Measurements from ENCODE around the gene SERPINE2. TPM values are rescaled to one million over a fixed set of nuclear protein-coding genes. Genes with fewer than 3 reads are reported as not detected.

SERPINE2 gene
- total RNA-seq, 6 donors from 2014 or later: 1.0 to 11.7 (median 3.3) TPM

DNA sequence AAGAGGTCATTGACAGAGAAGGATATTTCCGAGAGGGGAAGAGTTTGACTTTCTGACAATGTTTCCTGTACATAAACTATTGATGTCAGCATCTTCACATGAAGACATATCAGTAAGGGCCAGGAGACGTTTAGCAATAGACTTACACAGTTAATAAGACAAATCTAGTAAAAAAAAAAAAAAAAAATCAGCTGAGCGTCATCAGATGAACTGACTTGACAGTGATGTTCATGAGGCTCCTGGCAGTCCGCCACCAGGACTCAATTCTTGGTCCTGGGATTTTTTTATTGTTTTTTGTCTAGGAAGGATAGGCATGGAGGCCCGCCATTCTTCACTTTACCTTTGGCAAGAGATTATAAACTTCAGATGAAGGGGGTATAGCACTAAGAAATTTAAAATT is 67.4 kb downstream of the SERPINE2 start:
- ATAC-seq (ENCODE audit: low FRiP score in 2 of 2) (no peak), DNase-seq (no peak)
- peaks cover 0 to 23% (median 10%) of the 10 kb centered on the region in 4 donors for H3K36me3 ChIP-seq
- H3K27me3 ChIP-seq: no peaks in the 10 kb centered on the region
- WGBS, 2 donors: 87 to 88% methylated on average over 5 of the region's 5 CpGs
- no peak overlapping the region for H3K27ac ChIP-seq
- no peak overlapping the region for H3K4me3 ChIP-seq
- H3K9me3 ChIP-seq: no peaks in the 10 kb centered on the region
- peaks cover 0 to 3% (median 0%) of the 10 kb centered on the region in 4 donors for H3K4me1 ChIP-seq
- TF ChIP-seq EP300 (IDR thresholded peaks at IDR 0.05) (no peak), POLR2A (IDR thresholded peaks at IDR 0.05) (no peak), CTCF (IDR thresholded peaks at IDR 0.05) (no peak), POLR2AphosphoS5 (IDR thresholded peaks at IDR 0.05) (no peak)

DNA sequence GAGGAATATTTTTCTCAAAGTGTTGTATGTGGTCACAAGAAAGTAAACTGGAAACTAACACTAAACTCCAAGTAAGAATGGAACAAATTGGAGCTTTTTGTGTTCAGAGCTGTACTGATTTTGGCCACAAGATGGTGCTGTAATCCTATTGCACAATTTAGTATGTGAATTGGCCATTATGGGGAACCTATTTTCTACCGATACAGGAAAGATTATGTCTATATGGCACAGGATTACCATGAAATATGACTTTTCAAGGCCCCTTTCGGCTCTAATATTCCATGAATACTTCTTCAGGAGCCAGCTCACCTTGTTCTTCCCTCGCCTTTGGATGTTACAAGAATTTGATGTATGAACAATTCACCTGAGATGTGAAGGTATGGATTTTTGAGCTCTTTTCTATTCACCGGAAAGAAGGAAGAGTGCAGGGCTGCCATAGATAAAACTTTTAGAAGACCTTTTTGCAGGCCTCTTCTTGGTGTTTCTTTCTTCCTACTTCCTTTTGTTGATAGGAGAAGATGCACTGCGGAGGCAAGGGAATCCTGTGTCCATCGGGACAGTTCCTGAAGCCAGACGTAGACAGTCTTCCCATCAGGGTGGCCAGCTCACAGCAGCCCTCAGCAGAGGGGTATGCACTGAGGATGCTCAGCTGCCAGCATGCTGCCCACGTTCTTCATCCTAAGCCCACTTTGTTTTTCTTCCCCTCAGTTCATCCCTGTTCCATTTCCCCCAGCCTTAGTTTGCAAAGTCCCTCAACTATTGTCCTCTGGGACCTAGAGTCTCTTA is 68.5 kb downstream of the SERPINE2 start:
- Histone ChIP-seq H3K9me3 (no peaks in the 10 kb centered on the region), H3K27ac (no peak overlapping the region), H3K27me3 (no peaks in the 10 kb centered on the region), H3K36me3 (peaks cover 0 to 33% (median 13%) of the 10 kb centered on the region in 4 donors), H3K4me1 (peaks cover 0 to 3% (median 0%) of the 10 kb centered on the region in 4 donors), H3K4me3 (no peak overlapping the region)
- 70 to 72% methylated on average over 8 of the region's 8 CpGs for WGBS, 2 donors
- no peak for TF ChIP-seq POLR2AphosphoS5 (IDR thresholded peaks at IDR 0.05)
- TF ChIP-seq POLR2A (IDR thresholded peaks at IDR 0.05): no peak
- TF ChIP-seq EP300 (IDR thresholded peaks at IDR 0.05): no peak
- peak; percentile 55 to 84 (median 82) for TF ChIP-seq CTCF (IDR thresholded peaks at IDR 0.05)
- no peak for DNase-seq
- peak in 1 of 2 donors; percentile 81 for ATAC-seq (ENCODE audit: low FRiP score in 2 of 2)

DNA sequence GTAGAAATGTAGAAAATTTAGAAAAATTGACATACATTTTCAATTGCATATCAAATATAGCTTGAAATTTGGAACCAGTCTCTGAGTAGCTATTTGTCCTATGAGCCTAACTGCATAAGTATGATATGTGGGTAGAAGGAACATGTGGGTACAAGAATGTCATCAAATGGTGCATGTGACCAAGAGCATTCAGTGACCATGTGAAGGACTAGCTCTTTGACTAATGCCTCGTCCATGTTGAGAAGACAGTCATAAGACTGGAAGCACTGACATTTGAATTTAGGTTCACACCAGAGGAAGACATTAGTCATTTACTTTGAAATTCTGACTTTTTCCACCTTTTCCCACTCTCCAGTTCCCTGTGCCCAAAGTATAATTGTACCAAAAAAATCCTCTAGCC is 69.2 kb downstream of the SERPINE2 start:
- Histone ChIP-seq H3K27me3 (no peaks in the 10 kb centered on the region), H3K4me3 (no peak overlapping the region), H3K36me3 (peaks cover 0 to 40% (median 13%) of the 10 kb centered on the region in 4 donors), H3K4me1 (peaks cover 0 to 3% (median 0%) of the 10 kb centered on the region in 4 donors), H3K9me3 (no peaks in the 10 kb centered on the region), H3K27ac (no peak overlapping the region)
- TF ChIP-seq POLR2AphosphoS5 (IDR thresholded peaks at IDR 0.05): no peak
- no peak for TF ChIP-seq EP300 (IDR thresholded peaks at IDR 0.05)
- no peak for TF ChIP-seq CTCF (IDR thresholded peaks at IDR 0.05)
- TF ChIP-seq POLR2A (IDR thresholded peaks at IDR 0.05): no peak
- no peak for ATAC-seq (ENCODE audit: low FRiP score in 2 of 2)
- DNase-seq: no peak
- WGBS, 2 donors: 87 to 95% methylated on average over 1 of the region's 1 CpG

DNA sequence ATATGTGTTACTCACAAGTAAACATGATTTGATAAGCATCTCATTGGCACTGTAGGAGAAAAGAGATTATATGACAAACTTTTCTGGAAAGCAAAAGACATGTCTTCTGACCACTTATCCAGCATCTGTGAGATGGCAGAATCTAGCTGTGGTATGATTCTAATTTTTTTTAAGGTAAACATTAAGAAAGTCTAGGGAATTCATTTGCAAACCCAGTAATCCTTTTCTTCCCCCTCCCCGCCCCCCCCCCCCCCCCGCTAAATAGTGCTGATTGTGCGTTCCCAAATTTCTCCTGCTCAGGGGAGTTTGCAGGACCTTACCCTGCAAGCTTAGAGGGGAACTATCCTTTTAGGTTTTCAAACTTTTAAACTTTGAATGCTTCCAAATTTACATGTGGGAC is 69.8 kb downstream of the SERPINE2 start:
- H3K27ac ChIP-seq: no peak overlapping the region
- no peaks in the 10 kb centered on the region for H3K9me3 ChIP-seq
- peaks cover 0 to 45% (median 15%) of the 10 kb centered on the region in 4 donors for H3K36me3 ChIP-seq
- peaks cover 0 to 3% (median 0%) of the 10 kb centered on the region in 4 donors for H3K4me1 ChIP-seq
- WGBS, 2 donors: 58 to 81% methylated on average over 2 of the region's 3 CpGs
- ATAC-seq (ENCODE audit: low FRiP score in 2 of 2) (no peak), DNase-seq (no peak)
- H3K4me3 ChIP-seq: no peak overlapping the region
- H3K27me3 ChIP-seq: no peaks in the 10 kb centered on the region
- TF ChIP-seq POLR2AphosphoS5 (IDR thresholded peaks at IDR 0.05) (no peak), POLR2A (IDR thresholded peaks at IDR 0.05) (no peak), EP300 (IDR thresholded peaks at IDR 0.05) (no peak), CTCF (IDR thresholded peaks at IDR 0.05) (no peak)

Measured in upper lobe of left lung (tissue), 6 donors.